Brain microvascular endothelial cell (primary cell): ENCODE data around the gene MPLKIP.
"Not testable (repeated sequence)": the region's sequence is repeated elsewhere in the genome, so short reads cannot be mapped to it uniquely, and the experiment has no call there.

ENCODE experiments used
- DNase-seq: peaks from one replicate; pipeline ENCODE4 v3.0.0-alpha.2; 2020
- H3K27ac ChIP-seq: fragments of 250-450 bp; sonication (Bioruptor Pico); 2 replicates; pipeline ENCODE4 v1.5.1; 2020; ENCODE audit warnings: mild to moderate bottlenecking, moderate library complexity
- H3K27me3 ChIP-seq: fragments of 250-450 bp; sonication (Bioruptor Pico); replicated peaks from 2 replicates; pipeline ENCODE4 v1.5.1; 2020; ENCODE audit warnings: mild to moderate bottlenecking
- H3K36me3 ChIP-seq: fragments of 250-450 bp; sonication (Bioruptor Pico); replicated peaks from 2 replicates; pipeline ENCODE4 v1.5.1; 2020; ENCODE audit warnings: mild to moderate bottlenecking
- H3K4me3 ChIP-seq: 2 replicates; pipeline ENCODE4 v1.5.1; 2011; ENCODE audit warnings: low read depth, mild to moderate bottlenecking, control low read depth, low read length, moderate library complexity
- in situ Hi-C: cut with HindIII; loops from 2 replicates; pipeline ENCODE4 v1.10.0; 2017; ENCODE audit warnings: low sequenced_read_pairs, low pct_ligation_motif_present
- TF ChIP-seq, protein P1 (sequence below): IDR thresholded peaks from 2 replicates; pipeline ENCODE4 v1.5.1; 2011; ENCODE audit warnings: low read depth, mild to moderate bottlenecking, moderate library complexity, low read length, control low read depth, inconsistent platforms; ENCODE audit errors: missing control alignments

MPLKIP gene

DNA sequence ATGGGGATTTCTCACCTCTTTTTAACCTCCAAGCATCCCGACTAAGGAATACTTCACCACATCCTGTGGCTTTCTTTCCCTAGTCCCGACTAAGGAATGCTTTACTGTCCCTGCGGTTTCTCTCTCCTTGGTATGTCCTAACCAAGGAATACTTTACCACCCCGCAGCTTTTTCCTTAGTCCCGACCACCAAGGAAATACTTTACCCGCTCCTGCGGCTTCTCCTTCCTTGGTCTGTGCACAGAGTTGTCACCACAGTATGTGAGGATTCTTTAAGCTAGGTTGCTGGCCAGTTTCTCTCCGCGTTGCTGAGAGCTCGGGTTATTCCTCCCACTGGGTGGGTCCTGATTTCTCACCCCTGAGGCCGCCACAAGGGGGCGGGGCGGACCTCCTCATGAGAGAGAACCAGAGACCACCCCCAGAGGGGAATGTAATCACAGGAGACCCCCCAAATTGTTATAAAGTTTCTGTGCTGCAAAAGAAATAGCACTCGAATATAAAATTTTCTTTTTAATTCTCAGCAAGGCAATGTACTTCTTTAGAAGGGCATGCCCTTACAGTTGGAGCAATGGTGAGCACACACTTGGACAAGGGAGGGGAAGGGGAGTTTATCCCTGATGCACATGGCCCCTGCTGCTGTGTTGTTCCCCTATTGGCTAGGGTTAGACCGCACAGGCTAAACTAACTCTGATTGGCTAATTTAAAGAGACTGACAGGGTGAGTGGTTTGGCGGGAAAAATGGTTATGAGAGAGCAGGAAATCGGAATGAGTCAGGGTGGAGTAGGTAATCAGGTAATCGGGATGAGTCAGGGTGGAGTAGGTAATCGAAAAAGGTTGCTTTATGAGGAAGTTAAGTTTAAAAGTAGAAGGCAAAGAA is 13.2 kb upstream of the MPLKIP start:
- Histone ChIP-seq H3K27me3 (no peaks in the 10 kb centered on the region), H3K36me3 (no peaks in the 10 kb centered on the region), H3K27ac (no peak overlapping the region), H3K4me3 (no peak overlapping the region)
- TF ChIP-seq, protein P1, sequence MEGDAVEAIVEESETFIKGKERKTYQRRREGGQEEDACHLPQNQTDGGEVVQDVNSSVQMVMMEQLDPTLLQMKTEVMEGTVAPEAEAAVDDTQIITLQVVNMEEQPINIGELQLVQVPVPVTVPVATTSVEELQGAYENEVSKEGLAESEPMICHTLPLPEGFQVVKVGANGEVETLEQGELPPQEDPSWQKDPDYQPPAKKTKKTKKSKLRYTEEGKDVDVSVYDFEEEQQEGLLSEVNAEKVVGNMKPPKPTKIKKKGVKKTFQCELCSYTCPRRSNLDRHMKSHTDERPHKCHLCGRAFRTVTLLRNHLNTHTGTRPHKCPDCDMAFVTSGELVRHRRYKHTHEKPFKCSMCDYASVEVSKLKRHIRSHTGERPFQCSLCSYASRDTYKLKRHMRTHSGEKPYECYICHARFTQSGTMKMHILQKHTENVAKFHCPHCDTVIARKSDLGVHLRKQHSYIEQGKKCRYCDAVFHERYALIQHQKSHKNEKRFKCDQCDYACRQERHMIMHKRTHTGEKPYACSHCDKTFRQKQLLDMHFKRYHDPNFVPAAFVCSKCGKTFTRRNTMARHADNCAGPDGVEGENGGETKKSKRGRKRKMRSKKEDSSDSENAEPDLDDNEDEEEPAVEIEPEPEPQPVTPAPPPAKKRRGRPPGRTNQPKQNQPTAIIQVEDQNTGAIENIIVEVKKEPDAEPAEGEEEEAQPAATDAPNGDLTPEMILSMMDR = peak; percentile 33
- in situ Hi-C loops = no loop called here
- peak; percentile 21 for DNase-seq

DNA sequence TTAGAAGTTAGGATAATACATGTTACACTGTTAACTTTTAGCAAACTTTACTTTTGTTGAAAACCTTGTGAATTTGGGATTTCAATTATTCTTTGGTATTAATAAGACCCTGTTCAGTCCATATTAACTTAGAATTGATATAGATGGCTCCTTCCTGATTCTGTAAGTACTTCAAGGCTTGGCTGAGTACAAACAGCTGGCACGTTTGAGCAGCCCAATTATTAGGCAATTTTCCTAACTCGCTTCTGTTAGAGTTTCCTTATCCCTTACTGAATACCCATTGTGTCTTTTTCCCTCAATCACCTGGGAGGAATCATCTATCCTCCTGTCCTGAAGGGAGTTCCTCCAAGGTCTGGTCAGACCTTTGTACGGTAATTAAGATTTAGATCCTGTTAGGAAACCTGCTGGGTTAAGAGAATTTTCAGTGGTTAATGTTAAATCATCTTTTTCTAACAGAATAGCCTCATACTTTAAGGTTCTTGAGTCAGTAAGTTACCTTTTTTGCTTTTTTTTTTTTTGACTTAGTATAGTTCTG is 11.2 kb upstream of the MPLKIP start:
- H3K27me3 ChIP-seq, in situ Hi-C loops, H3K27ac ChIP-seq, H3K4me3 ChIP-seq, DNase-seq, H3K36me3 ChIP-seq: not testable (repeated sequence)

DNA sequence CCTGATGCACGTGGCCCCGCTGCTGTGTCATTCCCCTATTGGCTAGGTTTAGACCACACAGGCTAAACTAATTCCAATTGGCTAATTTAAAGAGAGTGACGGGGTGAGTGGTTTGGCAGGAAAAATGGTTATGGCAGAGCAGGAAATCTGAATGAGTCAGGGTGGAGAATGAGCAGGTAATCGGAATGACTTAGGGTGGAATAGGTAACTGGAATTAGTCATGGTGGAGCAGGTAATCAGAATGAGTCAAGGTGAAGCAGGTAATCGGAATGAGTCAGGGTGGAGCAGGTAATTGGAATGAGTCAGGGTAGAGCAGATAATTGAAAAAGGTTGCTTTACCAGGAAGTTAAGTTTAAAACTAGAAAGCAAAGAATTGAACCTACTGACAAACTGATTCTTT is 7.5 kb upstream of the MPLKIP start:
- DNase-seq, H3K36me3 ChIP-seq, H3K27ac ChIP-seq, in situ Hi-C loops, H3K4me3 ChIP-seq, H3K27me3 ChIP-seq: not testable (repeated sequence)

DNA sequence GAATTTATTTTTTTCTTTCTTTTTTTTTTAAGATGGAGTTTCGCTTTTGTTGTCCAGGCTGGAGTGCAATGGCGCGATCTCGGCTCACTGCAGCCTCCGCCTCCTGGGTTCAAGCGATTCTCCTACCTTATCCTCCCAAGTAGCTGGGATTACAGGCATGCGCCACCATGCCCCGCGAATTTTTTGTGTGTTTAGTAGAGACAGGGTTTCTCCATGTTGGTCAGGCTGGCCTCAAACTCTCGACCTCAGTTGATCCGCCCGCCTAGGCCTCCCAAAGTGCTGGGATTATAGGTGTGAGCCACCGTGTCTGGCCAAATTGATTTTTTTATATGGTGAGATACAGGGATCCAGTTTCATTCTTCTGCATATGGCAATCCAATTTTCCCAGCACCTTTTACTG is 5.5 kb upstream of the MPLKIP start:
- H3K27ac ChIP-seq, H3K36me3 ChIP-seq, H3K4me3 ChIP-seq, H3K27me3 ChIP-seq, in situ Hi-C loops, DNase-seq: not testable (repeated sequence)

DNA sequence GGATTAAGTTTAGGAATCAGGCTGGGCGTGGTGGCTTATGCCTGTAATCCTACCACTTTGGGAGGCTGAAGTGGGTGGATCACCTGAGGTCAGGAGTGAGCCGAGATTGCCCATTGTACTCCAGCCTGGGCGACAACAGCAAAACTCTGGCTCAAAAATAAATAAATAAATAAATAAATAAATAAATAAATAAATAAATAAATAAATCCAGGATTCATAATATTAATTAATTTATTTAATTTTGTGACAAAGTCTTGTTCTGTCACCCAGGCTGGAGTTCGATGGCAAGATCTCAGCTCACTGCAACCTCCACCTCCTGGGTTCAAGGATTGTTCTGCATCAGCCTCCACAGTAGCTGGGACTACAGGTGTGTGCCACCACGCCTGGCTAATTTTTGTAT is 4.6 kb upstream of the MPLKIP start:
- no peaks in the 10 kb centered on the region for H3K27me3 ChIP-seq
- no peak overlapping the region for H3K4me3 ChIP-seq
- no peak for DNase-seq
- no peak overlapping the region for H3K27ac ChIP-seq
- in situ Hi-C loops = no loop called here
- TF ChIP-seq, protein P1 = no peak
- H3K36me3 ChIP-seq = no peaks in the 10 kb centered on the region

DNA sequence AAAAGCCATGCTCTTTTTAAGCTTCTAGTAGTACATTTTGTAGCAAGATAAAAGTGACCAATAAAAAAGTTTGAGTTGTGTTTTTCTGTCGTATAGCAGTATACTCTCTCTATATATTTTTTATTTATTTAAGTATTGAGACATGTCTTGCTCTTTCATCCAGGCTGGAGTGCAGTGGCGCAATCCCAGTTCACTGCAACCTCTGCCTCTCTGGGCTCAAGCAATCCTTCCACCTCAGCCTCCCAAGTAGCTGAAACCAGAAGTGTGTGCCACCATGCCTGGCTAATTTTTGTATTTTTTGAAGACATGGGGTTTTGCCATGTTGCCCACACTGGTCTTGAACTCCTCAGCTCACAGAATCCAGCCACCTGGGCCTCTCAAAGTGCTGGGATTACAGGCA is 3.1 kb upstream of the MPLKIP start:
- H3K36me3 ChIP-seq = no peaks in the 10 kb centered on the region
- TF ChIP-seq, protein P1 = no peak
- no peak overlapping the region for H3K27ac ChIP-seq
- in situ Hi-C loops = no loop called here
- DNase-seq = no peak
- H3K4me3 ChIP-seq = no peak overlapping the region
- H3K27me3 ChIP-seq = no peaks in the 10 kb centered on the region

DNA sequence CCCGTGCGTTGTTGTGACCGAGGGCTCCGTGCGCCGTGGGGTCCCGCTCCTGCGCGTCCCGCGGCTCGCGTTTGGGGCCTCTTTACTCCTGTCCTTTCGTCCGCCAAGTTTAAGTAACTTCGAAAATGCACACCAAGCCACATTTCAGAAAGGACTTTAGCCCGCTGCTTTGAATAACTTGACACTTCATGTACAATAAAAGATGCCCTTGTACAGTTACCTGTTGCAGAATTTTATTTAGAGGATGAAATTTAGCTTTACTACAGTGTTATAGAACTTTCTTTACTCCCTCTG is 842 bp upstream of the MPLKIP start:
- in situ Hi-C loops = no loop called here
- no peaks in the 10 kb centered on the region for H3K27me3 ChIP-seq
- TF ChIP-seq, protein P1 = no peak
- no peak for DNase-seq
- peak overlapping the region; percentile 92 for H3K4me3 ChIP-seq
- H3K36me3 ChIP-seq = no peaks in the 10 kb centered on the region
- peak overlapping the region; percentile 91 for H3K27ac ChIP-seq
